ENCODE data around the gene MFAP3.

DNA sequence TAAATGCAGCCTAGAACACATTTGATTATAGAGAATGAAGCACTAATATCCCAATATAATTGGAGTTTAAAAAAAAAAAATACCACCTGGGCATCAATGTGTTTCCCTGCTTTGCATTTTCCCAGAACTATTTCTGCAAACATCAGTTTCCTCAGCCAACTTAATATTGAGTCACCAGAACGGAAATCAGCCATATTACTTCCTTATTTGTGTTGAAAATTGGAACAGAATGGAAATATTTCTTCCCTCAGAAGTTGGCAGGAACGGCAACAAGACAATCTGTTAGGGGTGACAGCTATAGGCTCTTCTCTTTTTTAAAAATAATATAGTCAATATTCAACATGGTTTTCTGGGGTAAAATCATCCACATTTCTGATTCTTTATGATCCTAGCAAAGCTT is 4.0 kb downstream of the MFAP3 start:
- TF ChIP-seq, protein P1, sequence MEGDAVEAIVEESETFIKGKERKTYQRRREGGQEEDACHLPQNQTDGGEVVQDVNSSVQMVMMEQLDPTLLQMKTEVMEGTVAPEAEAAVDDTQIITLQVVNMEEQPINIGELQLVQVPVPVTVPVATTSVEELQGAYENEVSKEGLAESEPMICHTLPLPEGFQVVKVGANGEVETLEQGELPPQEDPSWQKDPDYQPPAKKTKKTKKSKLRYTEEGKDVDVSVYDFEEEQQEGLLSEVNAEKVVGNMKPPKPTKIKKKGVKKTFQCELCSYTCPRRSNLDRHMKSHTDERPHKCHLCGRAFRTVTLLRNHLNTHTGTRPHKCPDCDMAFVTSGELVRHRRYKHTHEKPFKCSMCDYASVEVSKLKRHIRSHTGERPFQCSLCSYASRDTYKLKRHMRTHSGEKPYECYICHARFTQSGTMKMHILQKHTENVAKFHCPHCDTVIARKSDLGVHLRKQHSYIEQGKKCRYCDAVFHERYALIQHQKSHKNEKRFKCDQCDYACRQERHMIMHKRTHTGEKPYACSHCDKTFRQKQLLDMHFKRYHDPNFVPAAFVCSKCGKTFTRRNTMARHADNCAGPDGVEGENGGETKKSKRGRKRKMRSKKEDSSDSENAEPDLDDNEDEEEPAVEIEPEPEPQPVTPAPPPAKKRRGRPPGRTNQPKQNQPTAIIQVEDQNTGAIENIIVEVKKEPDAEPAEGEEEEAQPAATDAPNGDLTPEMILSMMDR (IDR thresholded peaks at IDR 0.05) = no peak
- TF ChIP-seq, protein P2, sequence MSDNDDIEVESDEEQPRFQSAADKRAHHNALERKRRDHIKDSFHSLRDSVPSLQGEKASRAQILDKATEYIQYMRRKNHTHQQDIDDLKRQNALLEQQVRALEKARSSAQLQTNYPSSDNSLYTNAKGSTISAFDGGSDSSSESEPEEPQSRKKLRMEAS (IDR thresholded peaks at IDR 0.05) = no peak
